SK-N-SH treated with all-trans-retinoic acid at 6 μM for 48 hours (cell line): ENCODE results near the gene ST6GALNAC3.

ENCODE experiments used
- ATAC-seq: fragments of 200-7000 bp; cut with Tn5 transposase; 3 replicates; pipeline ENCODE4 v1.9.1; 2020; ENCODE audit warnings: mild to moderate bottlenecking, moderate library complexity
- ARNTL ChIP-seq: fragments of 450-650 bp; formaldehyde crosslinking; IDR thresholded peaks from 2 replicates; pipeline ENCODE4 v1.5.0; 2020; ENCODE audit warnings: low read depth, mild to moderate bottlenecking, moderate library complexity, borderline replicate concordance
- BACH2 ChIP-seq: fragments of 250-450 bp; sonication (Bioruptor Pico); IDR thresholded peaks from 2 replicates; pipeline ENCODE4 v1.9.0; 2021; ENCODE audit warnings: mild to moderate bottlenecking, borderline replicate concordance
- CREB5 ChIP-seq: fragments of 250-450 bp; sonication (Bioruptor Pico); IDR thresholded peaks from 2 replicates; pipeline ENCODE4 v1.5.1; 2020; ENCODE audit warnings: low read depth, mild to moderate bottlenecking, moderate library complexity
- CSDC2 ChIP-seq: fragments of 250-450 bp; sonication (Bioruptor Pico); IDR thresholded peaks from 2 replicates; pipeline ENCODE4 v1.5.0; 2020; ENCODE audit warnings: mild to moderate bottlenecking, moderate library complexity
- CSRNP3 ChIP-seq: fragments of 250-450 bp; sonication (Bioruptor Pico); IDR thresholded peaks from 2 replicates; pipeline ENCODE4 v1.5.1; 2021; ENCODE audit warnings: mild to moderate bottlenecking, moderate library complexity
- GLIS3 ChIP-seq: fragments of 250-450 bp; sonication (Bioruptor Pico); IDR thresholded peaks from 2 replicates; pipeline ENCODE4 v1.5.0; 2020; ENCODE audit warnings: mild to moderate bottlenecking, moderate library complexity
- ISL1 ChIP-seq: fragments of 250-450 bp; sonication (Bioruptor Pico); IDR thresholded peaks from 2 replicates; pipeline ENCODE4 v2.1.2; 2022; ENCODE audit warnings: mild to moderate bottlenecking, moderate library complexity
- OSR1 ChIP-seq: fragments of 250-450 bp; sonication (Bioruptor Pico); IDR thresholded peaks from 2 replicates; pipeline ENCODE4 v1.8.0; 2022; ENCODE audit warnings: moderate library complexity, mild to moderate bottlenecking, inconsistent platforms
- PATZ1 ChIP-seq: fragments of 250-450 bp; sonication (Bioruptor Pico); IDR thresholded peaks from 2 replicates; pipeline ENCODE4 v1.8.0; 2020; ENCODE audit warnings: mild to moderate bottlenecking, moderate library complexity, borderline replicate concordance
- POU6F1 ChIP-seq: fragments of 250-450 bp; sonication (Bioruptor Pico); IDR thresholded peaks from 2 replicates; pipeline ENCODE4 v1.8.0; 2021; ENCODE audit warnings: low read depth, mild to moderate bottlenecking, moderate library complexity, borderline replicate concordance
- PPARA ChIP-seq: fragments of 250-450 bp; sonication (Bioruptor Pico); IDR thresholded peaks from 2 replicates; pipeline ENCODE4 v1.5.0; 2020; ENCODE audit warnings: mild to moderate bottlenecking, borderline replicate concordance
- RARB ChIP-seq: fragments of 250-450 bp; sonication (Bioruptor Pico); IDR thresholded peaks from 2 replicates; pipeline ENCODE4 v1.8.0; 2021; ENCODE audit warnings: mild to moderate bottlenecking, moderate library complexity
- SNAI2 ChIP-seq: fragments of 250-450 bp; sonication (Bioruptor Pico); IDR thresholded peaks from 2 replicates; pipeline ENCODE4 v1.5.0; 2020; ENCODE audit warnings: mild to moderate bottlenecking, moderate library complexity
- TCF4 ChIP-seq: fragments of 250-450 bp; sonication (Bioruptor Pico); IDR thresholded peaks from 2 replicates; pipeline ENCODE4 v1.8.0; 2021; ENCODE audit warnings: mild to moderate bottlenecking, moderate library complexity, borderline replicate concordance
- TSHZ2 ChIP-seq: fragments of 250-450 bp; sonication (Bioruptor Pico); IDR thresholded peaks from 2 replicates; pipeline ENCODE4 v1.5.0; 2020; ENCODE audit warnings: mild to moderate bottlenecking, moderate library complexity
- ZFP3 ChIP-seq: fragments of 250-450 bp; sonication (Bioruptor Pico); IDR thresholded peaks from 2 replicates; pipeline ENCODE4 v1.5.0; 2020; ENCODE audit warnings: mild to moderate bottlenecking, moderate library complexity
- ZFP30 ChIP-seq: fragments of 450-650 bp; formaldehyde crosslinking; IDR thresholded peaks from 2 replicates; pipeline ENCODE4 v1.5.0; 2022; ENCODE audit warnings: mild to moderate bottlenecking, moderate library complexity
- ZNF565 ChIP-seq: fragments of 450-650 bp; formaldehyde crosslinking; conservative IDR thresholded peaks from 2 replicates; pipeline ENCODE4 v1.5.0; 2020; ENCODE audit warnings: low read depth, mild to moderate bottlenecking, moderate library complexity
- ZNF70 ChIP-seq: fragments of 450-650 bp; formaldehyde crosslinking; IDR thresholded peaks from 2 replicates; pipeline ENCODE4 v1.5.0; 2020; ENCODE audit warnings: mild to moderate bottlenecking, moderate library complexity
- ZNF8 ChIP-seq: fragments of 450-650 bp; formaldehyde crosslinking; IDR thresholded peaks from 2 replicates; pipeline ENCODE4 v1.5.0; 2020; ENCODE audit warnings: mild to moderate bottlenecking, moderate library complexity

Gene ST6GALNAC3

GRCh38 chr1:76288758-76289483 lies 214.4 kb downstream of the ST6GALNAC3 start:
- no peak for TF ChIP-seq POU6F1
- no peak for TF ChIP-seq ISL1 (CRISPR knock-in tag)
- no peak for TF ChIP-seq RARB
- no peak for TF ChIP-seq CSDC2 (CRISPR knock-in tag)
- TF ChIP-seq TSHZ2 (CRISPR knock-in tag), result no peak
- no peak for TF ChIP-seq ZNF8 (CRISPR knock-in tag)
- no peak for TF ChIP-seq ZNF565 (CRISPR knock-in tag)
- TF ChIP-seq CSRNP3 (CRISPR knock-in tag), result no peak
- TF ChIP-seq BACH2 (CRISPR knock-in tag), result no peak
- no peak for TF ChIP-seq PATZ1 (CRISPR knock-in tag)
- TF ChIP-seq ZFP30 (CRISPR knock-in tag), result no peak
- no peak for ATAC-seq

GRCh38 chr1:76289692-76290091 lies 215.1 kb downstream of the ST6GALNAC3 start:
- TF ChIP-seq BACH2 (CRISPR knock-in tag) (no peak), CREB5 (CRISPR knock-in tag) (no peak), ZNF565 (CRISPR knock-in tag) (no peak), CSDC2 (CRISPR knock-in tag) (no peak), PPARA (no peak), ZFP3 (CRISPR knock-in tag) (no peak), GLIS3 (no peak), OSR1 (no peak), RARB (no peak), SNAI2 (CRISPR knock-in tag) (no peak), ARNTL (CRISPR knock-in tag) (no peak), ZFP30 (CRISPR knock-in tag) (no peak), CSRNP3 (CRISPR knock-in tag) (no peak), TCF4 (CRISPR knock-in tag) (no peak), ZNF70 (CRISPR knock-in tag) (no peak), TSHZ2 (CRISPR knock-in tag) (no peak), POU6F1 (no peak)
- peak; percentile 29; the same call in 2 of the 3 replicates for ATAC-seq
